Tibial nerve (tissue), 4 donors: ENCODE results near the gene CYB561D2. TPM values are rescaled to one million over a fixed set of nuclear protein-coding genes. Genes with fewer than 3 reads are reported as not detected.

Experiments used
- DNase-seq, 2 donors: peaks; one replicate each; pipeline ENCODE4 v3.0.0-alpha.2; 2019; ENCODE audit warnings: low spot score in 2 of 2
- H3K27ac ChIP-seq, 4 donors: fragments of 200-600 bp; sonication (generic) in 3 of 4; one replicate each; pipeline ENCODE4 v1.5.1; 2017 to 2019; ENCODE audit warnings: mild to moderate bottlenecking in 1 of 4
- H3K27me3 ChIP-seq, 2 donors: fragments of 200-600 bp; sonication (generic) in 1 of 2; one replicate each; pipeline versions ENCODE4 v1.5.1 to v1.6.0; 2017 to 2019
- H3K36me3 ChIP-seq, 3 donors: fragments of 200-600 bp; sonication (generic); one replicate each; pipeline ENCODE4 v1.5.1; 2018 to 2019
- H3K4me1 ChIP-seq, 4 donors: fragments of 200-600 bp; sonication (generic) in 3 of 4; one replicate each; pipeline ENCODE4 v1.5.1; 2017 to 2019
- H3K4me3 ChIP-seq, 4 donors: fragments of 200-600 bp; sonication (generic) in 3 of 4; one replicate each; pipeline ENCODE4 v1.5.1; 2017 to 2019; ENCODE audit warnings: mild to moderate bottlenecking in 1 of 4, moderate library complexity in 1 of 4
- H3K9me3 ChIP-seq, 4 donors: fragments of 200-600 bp; sonication (generic) in 3 of 4; one replicate each; pipeline ENCODE4 v1.5.1; 2017 to 2019
- CTCF ChIP-seq, 5 experiments: fragments of 200-600 bp in 3 of 5; fragments of 450-650 bp in 2 of 5; sonication (generic) in 3 of 5; IDR thresholded peaks; one replicate each; pipeline ENCODE4 v1.5.1; 2016 to 2019; ENCODE audit warnings: antibody characterized with exemption in 5 of 5, mild to moderate bottlenecking in 3 of 5, moderate library complexity in 2 of 5
- EP300 ChIP-seq, 2 donors: sonication (generic); formaldehyde crosslinking; IDR thresholded peaks; one replicate each; pipeline ENCODE4 v1.6.1; 2017; ENCODE audit warnings: antibody characterized with exemption in 2 of 2, mild to moderate bottlenecking in 1 of 2
- POLR2A ChIP-seq, 2 donors: fragments of 450-650 bp; IDR thresholded peaks; one replicate each; pipeline ENCODE4 v1.6.1; 2017; ENCODE audit warnings: antibody characterized with exemption in 2 of 2, mild to moderate bottlenecking in 2 of 2, moderate library complexity in 2 of 2
- WGBS, 2 donors: methylation state at CpG; one replicate each; pipeline ENCODE4 v1.1.5; 2018; 5-methylcytosine and 5-hydroxymethylcytosine counted together
- total RNA-seq, 4 donors: library from RNA; depleted of rRNA; stranded (reverse); fragments of >200 nt; gene quantifications; one replicate each; pipeline ENCODE4 v1.1.0, GENCODE V29; 2016

CYB561D2 gene
- total RNA-seq, 4 donors from 2014 or later: 16.2 to 21.6 (median 19.2) TPM

DNA sequence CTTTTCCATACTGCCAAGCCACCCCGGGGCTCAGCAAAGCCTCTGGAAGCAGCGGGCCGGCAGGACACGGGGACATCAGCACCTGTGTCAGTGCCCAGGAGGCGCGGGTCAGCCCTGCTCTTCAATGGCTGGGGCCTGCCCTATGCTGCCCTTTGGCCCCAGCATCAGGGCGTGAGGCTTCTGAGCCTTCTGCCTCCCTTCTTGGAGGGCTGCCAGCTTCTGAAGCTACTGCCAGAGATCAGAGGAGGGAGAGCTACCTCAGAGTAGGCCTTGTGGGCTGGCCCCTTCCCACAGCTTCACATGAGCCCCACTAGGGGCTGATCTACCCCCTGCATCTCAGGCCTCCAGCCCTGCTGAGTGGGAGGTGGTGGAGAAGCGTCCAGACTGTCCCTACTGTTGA, 21.7 kb downstream of the CYB561D2 start:
- no peaks in the 10 kb centered on the region for H3K36me3 ChIP-seq
- no peaks in the 10 kb centered on the region for H3K27me3 ChIP-seq
- WGBS, 2 donors: 39 to 44% methylated on average over 7 to 8 of the region's 8 CpGs
- DNase-seq: no peak
- H3K27ac ChIP-seq: no peak overlapping the region
- H3K4me3 ChIP-seq: no peak overlapping the region
- H3K4me1 ChIP-seq: peaks cover 0 to 13% (median 0%) of the 10 kb centered on the region in 4 donors
- TF ChIP-seq EP300 (IDR thresholded peaks at IDR 0.05) (no peak), CTCF (IDR thresholded peaks at IDR 0.05) (no peak), POLR2A (IDR thresholded peaks at IDR 0.05) (no peak)
- no peaks in the 10 kb centered on the region for H3K9me3 ChIP-seq

GRCh38 chr3:50373146-50374051, 22.7 kb downstream of the CYB561D2 start:
- TF ChIP-seq POLR2A (IDR thresholded peaks at IDR 0.05): no peak
- no peak for TF ChIP-seq EP300 (IDR thresholded peaks at IDR 0.05)
- TF ChIP-seq CTCF (IDR thresholded peaks at IDR 0.05): no peak
- 33 to 34% methylated on average over 12 of the region's 12 CpGs for WGBS, 2 donors
- Histone ChIP-seq H3K36me3 (no peaks in the 10 kb centered on the region), H3K4me3 (no peak overlapping the region), H3K4me1 (peaks cover 0 to 13% (median 0%) of the 10 kb centered on the region in 4 donors), H3K27me3 (no peaks in the 10 kb centered on the region), H3K27ac (no peak overlapping the region), H3K9me3 (no peaks in the 10 kb centered on the region)
- no peak for DNase-seq

- TF ChIP-seq POLR2A (IDR thresholded peaks at IDR 0.05): no peak
- no peak for TF ChIP-seq CTCF (IDR thresholded peaks at IDR 0.05)
- no peak for TF ChIP-seq EP300 (IDR thresholded peaks at IDR 0.05)
- WGBS, 2 donors: 65 to 69% methylated on average over 18 of the region's 22 CpGs
- no peak overlapping the region for H3K4me3 ChIP-seq
Observed at GRCh38 chr3:50374363-50375257, 23.9 kb downstream of the CYB561D2 start.

GRCh38 chr3:50375258-50375931, 24.7 kb downstream of the CYB561D2 start:
- DNase-seq: no peak
- H3K4me1 ChIP-seq: peaks cover 0 to 13% (median 0%) of the 10 kb centered on the region in 4 donors
- no peaks in the 10 kb centered on the region for H3K9me3 ChIP-seq
- WGBS, 2 donors: 69 to 75% methylated on average over 6 to 7 of the region's 7 CpGs
- no peak for TF ChIP-seq CTCF (IDR thresholded peaks at IDR 0.05)
- TF ChIP-seq POLR2A (IDR thresholded peaks at IDR 0.05): no peak
- TF ChIP-seq EP300 (IDR thresholded peaks at IDR 0.05): no peak
- no peaks in the 10 kb centered on the region for H3K36me3 ChIP-seq
- H3K4me3 ChIP-seq: no peak overlapping the region
- H3K27me3 ChIP-seq: no peaks in the 10 kb centered on the region
- H3K27ac ChIP-seq: no peak overlapping the region

More at GRCh38 chr3:50374363-50375257, 23.9 kb downstream of the CYB561D2 start:
- DNase-seq: no peak
- peaks cover 0 to 13% (median 0%) of the 10 kb centered on the region in 4 donors for H3K4me1 ChIP-seq
- H3K36me3 ChIP-seq: no peaks in the 10 kb centered on the region
- H3K9me3 ChIP-seq: no peaks in the 10 kb centered on the region
- no peak overlapping the region for H3K27ac ChIP-seq
- no peaks in the 10 kb centered on the region for H3K27me3 ChIP-seq
